Fibroblast of lung (primary cell): ENCODE results near the gene E2F2. TPM values are rescaled to one million over a fixed set of nuclear protein-coding genes. Genes with fewer than 3 reads are reported as not detected.
A peak's percentile ranks its signal among the peaks of the same experiment; 100 is the strongest.

Experiments
- DNase-seq, 2 donors: peaks; one replicate each; pipeline versions ENCODE4 v3.0.0 to v3.0.0-alpha.2; 2010; ENCODE audit warnings: low read depth in 2 of 2
- H2AFZ ChIP-seq: 2 replicates; pipeline ENCODE4 v1.5.1; 2012; ENCODE audit warnings: low read length, control low read depth, inconsistent platforms
- H3K27ac ChIP-seq: 2 replicates; pipeline ENCODE4 v1.5.1; 2011; ENCODE audit warnings: low read length, control low read depth; ENCODE audit not compliant: insufficient read depth
- H3K27me3 ChIP-seq: 2 replicates; pipeline ENCODE4 v1.5.1; 2011; ENCODE audit warnings: mild to moderate bottlenecking, low read length; ENCODE audit not compliant: control insufficient read depth, insufficient read depth
- H3K36me3 ChIP-seq: 2 replicates; pipeline ENCODE4 v1.5.1; 2011; ENCODE audit warnings: low read length; ENCODE audit not compliant: control insufficient read depth, insufficient read depth
- H3K4me1 ChIP-seq: 2 replicates; pipeline ENCODE4 v1.5.1; 2011; ENCODE audit warnings: low read length; ENCODE audit not compliant: control insufficient read depth, insufficient read depth; ENCODE audit errors: extremely low read depth
- H3K4me2 ChIP-seq: 2 replicates; pipeline ENCODE4 v1.5.1; 2011; ENCODE audit warnings: low read length, control low read depth; ENCODE audit not compliant: insufficient read depth; ENCODE audit errors: extremely low read depth
- H3K4me3 ChIP-seq, 4 experiments: fragments of 200-600 bp in 1 of 4; sonication (generic) in 1 of 4; replicated peaks in 1 of 4; 2 replicates each; pipeline ENCODE4 v1.5.1; 2011 to 2016; ENCODE audit warnings: low read length in 4 of 4, low read depth in 3 of 4, mild to moderate bottlenecking in 3 of 4, control low read depth in 2 of 4, inconsistent platforms in 1 of 4, mixed read lengths in 1 of 4; ENCODE audit not compliant: insufficient read depth in 1 of 4; ENCODE audit errors: control extremely low read depth in 1 of 4
- H3K79me2 ChIP-seq: 2 replicates; pipeline ENCODE4 v1.5.1; 2012; ENCODE audit warnings: mild to moderate bottlenecking, low read length, inconsistent platforms; ENCODE audit not compliant: control insufficient read depth, insufficient read depth
- H3K9ac ChIP-seq: 2 replicates; pipeline ENCODE4 v1.5.1; 2011; ENCODE audit warnings: mild to moderate bottlenecking, low read length, control low read depth; ENCODE audit not compliant: insufficient read depth
- H3K9me3 ChIP-seq: 2 replicates; pipeline ENCODE4 v1.5.1; 2012; ENCODE audit warnings: low read depth, low read length; ENCODE audit not compliant: control insufficient read depth, insufficient read depth
- H4K20me1 ChIP-seq: 2 replicates; pipeline ENCODE4 v1.5.1; 2011; ENCODE audit warnings: low read length; ENCODE audit not compliant: control insufficient read depth, insufficient read depth; ENCODE audit errors: extremely low read depth
- CTCF ChIP-seq, 2 donors: IDR thresholded peaks in 1 of 2; conservative IDR thresholded peaks in 1 of 2; 1 replicate in 1 of 2; 2 replicates in 1 of 2; pipeline ENCODE4 v1.5.1; 2011 to 2012; ENCODE audit warnings: low read length in 2 of 2, control low read depth in 1 of 2, inconsistent platforms in 1 of 2, low read depth in 1 of 2, mild to moderate bottlenecking in 1 of 2
- EZH2 ChIP-seq: IDR thresholded peaks from 2 replicates; pipeline ENCODE4 v1.5.1; 2012; ENCODE audit warnings: low read length, control low read depth, mild to moderate bottlenecking; ENCODE audit errors: missing control alignments
- polyA minus RNA-seq: library from RNA; depleted of rRNA, polyadenylated mRNA; stranded (reverse); fragments of >200 nt; gene quantifications from 2 replicates; pipeline ENCODE4 v1.2.3, GENCODE V29; 2011; ENCODE audit warnings: low replicate concordance
- polyA plus RNA-seq, 2 donors: library from polyadenylated mRNA; depleted of rRNA in 1 of 2; stranded (reverse) in 1 of 2; unstranded in 1 of 2; fragments of >200 nt; gene quantifications; 2 replicates each; pipeline ENCODE4 v1.2.1, GENCODE V29; 2011 to 2012; ENCODE audit warnings: missing spikeins in 1 of 2
- total RNA-seq: library from RNA; depleted of rRNA; stranded (reverse); fragments of >200 nt; gene quantifications from 2 replicates; pipeline ENCODE4 v1.2.1, GENCODE V29; 2014

E2F2 gene
- total RNA-seq = 0.17 TPM in 1 of 2 replicates, not detected in the other
- polyA plus RNA-seq = 0.26 and 0.85 TPM in 2 replicates
- 0.58 and 1.8 TPM in 2 replicates for polyA plus RNA-seq (2012)
- 1.4 and 6.8 TPM in 2 replicates for polyA minus RNA-seq

GRCh38 chr1:23530747-23531561 lies at the start of gene E2F2:
Gene E2F2, minus strand, starts transcription at chr1:23531233. Its CDS starts 440 bp downstream, at chr1:23530793.
- H3K4me2 ChIP-seq = peak within 1 kb of the TSS; percentile 91
- H4K20me1 ChIP-seq = no peaks in the 10 kb centered on the region
- peak within 1 kb of the TSS; percentile 44 for H3K9ac ChIP-seq
- peaks cover 14% of the 10 kb centered on the region for H3K4me1 ChIP-seq
- no peaks in the 10 kb centered on the region for H3K36me3 ChIP-seq
- TF ChIP-seq EZH2 (no peak), CTCF (conservative IDR thresholded peaks at IDR 0.05 in 1 of 2, IDR thresholded peaks at IDR 0.05 in 1 of 2; ENCODE audit: low read depth in 1 of 2, low read length in 2 of 2) (peak in 1 of 2 donors; percentile 20)
- peak within 1 kb of the TSS; percentile 8 for H2AFZ ChIP-seq
- peak within 1 kb of the TSS; percentile 46 to 76 (median 62) for H3K4me3 ChIP-seq
- H3K27me3 ChIP-seq = no peaks in the 10 kb centered on the region
- H3K27ac ChIP-seq = peak within 1 kb of the TSS; percentile 60
- peak; percentile 78 to 85 for DNase-seq
- no peaks in the 10 kb centered on the region for H3K9me3 ChIP-seq
- no peaks in the 10 kb centered on the region for H3K79me2 ChIP-seq

GRCh38 chr1:23578997-23579363 lies 47.9 kb upstream of the E2F2 start:
- no peak overlapping the region for H2AFZ ChIP-seq
- no peak for TF ChIP-seq CTCF (conservative IDR thresholded peaks at IDR 0.05 in 1 of 2, IDR thresholded peaks at IDR 0.05 in 1 of 2; ENCODE audit: low read depth in 1 of 2, low read length in 2 of 2)
- no peak for TF ChIP-seq EZH2
- H3K27me3 ChIP-seq = no peaks in the 10 kb centered on the region
- peak overlapping the region; percentile 91 for H3K27ac ChIP-seq
- no peaks in the 10 kb centered on the region for H3K9me3 ChIP-seq
- DNase-seq = no peak
- no peaks in the 10 kb centered on the region for H3K36me3 ChIP-seq
- H4K20me1 ChIP-seq = no peaks in the 10 kb centered on the region
- H3K4me1 ChIP-seq = peaks cover 25% of the 10 kb centered on the region
- H3K9ac ChIP-seq = no peak overlapping the region
- H3K4me3 ChIP-seq = no peak overlapping the region
- H3K4me2 ChIP-seq = no peak overlapping the region
- H3K79me2 ChIP-seq = no peaks in the 10 kb centered on the region

GRCh38 chr1:23578311-23578996 lies 47.4 kb upstream of the E2F2 start:
- H3K79me2 ChIP-seq = no peaks in the 10 kb centered on the region
- H4K20me1 ChIP-seq = no peaks in the 10 kb centered on the region
- H3K27ac ChIP-seq = peak overlapping the region; percentile 91
- TF ChIP-seq CTCF (conservative IDR thresholded peaks at IDR 0.05 in 1 of 2, IDR thresholded peaks at IDR 0.05 in 1 of 2; ENCODE audit: low read depth in 1 of 2, low read length in 2 of 2) = no peak
- TF ChIP-seq EZH2 = no peak
- H3K36me3 ChIP-seq = no peaks in the 10 kb centered on the region
- no peaks in the 10 kb centered on the region for H3K9me3 ChIP-seq
- no peak overlapping the region for H3K4me2 ChIP-seq
- no peak overlapping the region for H2AFZ ChIP-seq
- H3K4me3 ChIP-seq = no peak overlapping the region
- H3K9ac ChIP-seq = no peak overlapping the region
- no peaks in the 10 kb centered on the region for H3K27me3 ChIP-seq
- peaks cover 25% of the 10 kb centered on the region for H3K4me1 ChIP-seq
- no peak for DNase-seq
